ENCODE results near the gene FOXD2.

DNA sequence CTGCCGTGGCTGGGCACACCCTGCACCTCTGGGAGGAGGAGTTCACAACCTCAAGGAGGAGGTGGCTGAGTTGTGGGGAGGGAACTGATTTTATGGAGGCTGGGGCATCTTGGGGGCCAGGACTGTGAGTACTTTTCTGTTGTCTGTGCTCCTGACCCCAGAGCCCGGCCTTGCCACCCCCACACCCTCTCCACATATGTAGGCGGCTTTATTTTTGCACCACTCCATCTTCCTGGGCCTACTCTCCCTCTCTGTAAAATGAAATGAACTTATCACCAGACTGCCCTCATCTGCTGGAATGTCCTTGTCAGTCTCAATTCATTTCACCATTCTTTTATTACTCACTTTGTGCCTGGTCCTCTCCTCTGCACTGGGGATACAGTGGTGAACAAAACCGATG is 12.8 kb downstream of the FOXD2 start:
- TF ChIP-seq, protein P1, sequence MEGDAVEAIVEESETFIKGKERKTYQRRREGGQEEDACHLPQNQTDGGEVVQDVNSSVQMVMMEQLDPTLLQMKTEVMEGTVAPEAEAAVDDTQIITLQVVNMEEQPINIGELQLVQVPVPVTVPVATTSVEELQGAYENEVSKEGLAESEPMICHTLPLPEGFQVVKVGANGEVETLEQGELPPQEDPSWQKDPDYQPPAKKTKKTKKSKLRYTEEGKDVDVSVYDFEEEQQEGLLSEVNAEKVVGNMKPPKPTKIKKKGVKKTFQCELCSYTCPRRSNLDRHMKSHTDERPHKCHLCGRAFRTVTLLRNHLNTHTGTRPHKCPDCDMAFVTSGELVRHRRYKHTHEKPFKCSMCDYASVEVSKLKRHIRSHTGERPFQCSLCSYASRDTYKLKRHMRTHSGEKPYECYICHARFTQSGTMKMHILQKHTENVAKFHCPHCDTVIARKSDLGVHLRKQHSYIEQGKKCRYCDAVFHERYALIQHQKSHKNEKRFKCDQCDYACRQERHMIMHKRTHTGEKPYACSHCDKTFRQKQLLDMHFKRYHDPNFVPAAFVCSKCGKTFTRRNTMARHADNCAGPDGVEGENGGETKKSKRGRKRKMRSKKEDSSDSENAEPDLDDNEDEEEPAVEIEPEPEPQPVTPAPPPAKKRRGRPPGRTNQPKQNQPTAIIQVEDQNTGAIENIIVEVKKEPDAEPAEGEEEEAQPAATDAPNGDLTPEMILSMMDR (IDR thresholded peaks at IDR 0.05): no peak
- no peak for TF ChIP-seq POLR2A (IDR thresholded peaks at IDR 0.05)
